Liver (tissue), 9 donors: Measurements from ENCODE around the gene POLDIP3. TPM values are rescaled to one million over a fixed set of nuclear protein-coding genes. Genes with fewer than 3 reads are reported as not detected.

Experiments used
- DNase-seq: peaks from one replicate; pipeline ENCODE4 v3.0.0-alpha.2; 2017; ENCODE audit warnings: low spot score
- H3K27ac ChIP-seq, 2 donors: one replicate each; pipeline ENCODE4 v1.7.0; 2013; ENCODE audit warnings: inconsistent platforms in 2 of 2, low read length in 2 of 2, control low read depth in 1 of 2, low read depth in 1 of 2, mild to moderate bottlenecking in 1 of 2
- H3K27me3 ChIP-seq, 4 donors: one replicate each; pipeline versions ENCODE4 v1.6.1 to v1.7.0; 2013; ENCODE audit warnings: low read length in 3 of 4, inconsistent platforms in 1 of 4, mild to moderate bottlenecking in 1 of 4, moderate library complexity in 1 of 4; ENCODE audit not compliant: control insufficient read depth in 4 of 4, insufficient read depth in 4 of 4
- H3K36me3 ChIP-seq, 4 donors: one replicate each; pipeline versions ENCODE4 v1.6.1 to v1.7.0; 2013; ENCODE audit warnings: low read length in 3 of 4, mild to moderate bottlenecking in 3 of 4, low read depth in 1 of 4, moderate library complexity in 1 of 4; ENCODE audit not compliant: control insufficient read depth in 4 of 4, insufficient read depth in 3 of 4
- H3K4me1 ChIP-seq, 4 donors: one replicate each; pipeline versions ENCODE4 v1.6.1 to v1.7.0; 2013; ENCODE audit warnings: low read length in 3 of 4, mild to moderate bottlenecking in 3 of 4, moderate library complexity in 1 of 4; ENCODE audit not compliant: control insufficient read depth in 4 of 4, insufficient read depth in 4 of 4
- H3K4me3 ChIP-seq, 3 donors: one replicate each; pipeline versions ENCODE4 v1.6.1 to v1.7.0; 2013; ENCODE audit warnings: low read length in 3 of 3, control low read depth in 1 of 3, low read depth in 1 of 3, mild to moderate bottlenecking in 1 of 3
- H3K9ac ChIP-seq, 2 donors: one replicate each; pipeline ENCODE4 v1.7.0; 2013; ENCODE audit warnings: low read length in 2 of 2, mild to moderate bottlenecking in 2 of 2, moderate library complexity in 2 of 2, control low read depth in 1 of 2, low read depth in 1 of 2
- H3K9me3 ChIP-seq, 4 donors: one replicate each; pipeline versions ENCODE4 v1.6.1 to v1.7.0; 2013; ENCODE audit warnings: low read length in 3 of 4; ENCODE audit not compliant: control insufficient read depth in 4 of 4
- EGR1 ChIP-seq, 2 donors: IDR thresholded peaks; 2 replicates each; pipeline ENCODE4 v1.6.1; 2016 to 2018; ENCODE audit warnings: antibody characterized with exemption in 2 of 2, low read depth in 2 of 2
- FOXA1 ChIP-seq: IDR thresholded peaks from 2 replicates; pipeline ENCODE4 v1.6.1; 2016; ENCODE audit warnings: antibody characterized with exemption
- FOXA2 ChIP-seq: IDR thresholded peaks from 2 replicates; pipeline ENCODE4 v1.6.1; 2016; ENCODE audit warnings: antibody characterized with exemption
- HNF4A ChIP-seq, 2 donors: conservative IDR thresholded peaks; 2 replicates each; pipeline ENCODE4 v1.6.1; 2016; ENCODE audit warnings: antibody characterized with exemption in 2 of 2, mild to moderate bottlenecking in 2 of 2
- HNF4G ChIP-seq: IDR thresholded peaks from 2 replicates; pipeline ENCODE4 v1.6.1; 2016; ENCODE audit warnings: antibody characterized with exemption
- JUND ChIP-seq, 2 donors: IDR thresholded peaks; 2 replicates each; pipeline ENCODE4 v1.6.1; 2016; ENCODE audit warnings: antibody characterized with exemption in 2 of 2
- NR2F2 ChIP-seq: IDR thresholded peaks from 2 replicates; pipeline ENCODE4 v1.6.1; 2016; ENCODE audit warnings: antibody characterized with exemption
- RAD21 ChIP-seq, 2 donors: IDR thresholded peaks; 2 replicates each; pipeline ENCODE4 v1.6.1; 2016; ENCODE audit warnings: antibody characterized with exemption in 2 of 2, mild to moderate bottlenecking in 2 of 2
- SP1 ChIP-seq: IDR thresholded peaks from 2 replicates; pipeline ENCODE4 v1.6.1; 2018; ENCODE audit warnings: antibody characterized with exemption, mild to moderate bottlenecking
- TAF1 ChIP-seq: conservative IDR thresholded peaks from 2 replicates; pipeline ENCODE4 v1.6.1; 2016; ENCODE audit warnings: antibody characterized with exemption, mild to moderate bottlenecking
- YY1 ChIP-seq: IDR thresholded peaks from 2 replicates; pipeline ENCODE4 v1.6.1; 2016; ENCODE audit warnings: antibody characterized with exemption, mild to moderate bottlenecking
- WGBS: extraction: QIAGEN DNeasy Blood & Tissue Kit; methylation state at CpG from one replicate; pipeline ENCODE4 v1.1.7; 2013; 5-methylcytosine and 5-hydroxymethylcytosine counted together
- polyA plus RNA-seq, 2 donors: library from polyadenylated mRNA; stranded (reverse) in 1 of 2; unstranded in 1 of 2; fragments of 200-250 nt in 1 of 2; fragments of >200 nt in 1 of 2; fragmentation: Nextera tagmentation in 1 of 2; extraction: Ambion mirVana in 1 of 2; gene quantifications; one replicate each; pipeline versions ENCODE4 v1.2.1 to v1.2.3, GENCODE V29; 2013 to 2015
- total RNA-seq, 2 donors: library from RNA; depleted of rRNA; stranded (reverse); fragments of >200 nt; gene quantifications; one replicate each; pipeline ENCODE4 v1.2.3, GENCODE V29; 2014
- TF ChIP-seq, protein P1 (sequence below): IDR thresholded peaks from 2 replicates; pipeline ENCODE4 v1.6.1; 2016; ENCODE audit warnings: antibody characterized with exemption
- TF ChIP-seq, protein P2 (sequence below): fragments of 150-350 bp; IDR thresholded peaks from 2 replicates; pipeline ENCODE4 v1.5.1; 2017; ENCODE audit warnings: improper control_type of control experiment, low read depth, low read length; ENCODE audit not compliant: missing input control
- TF ChIP-seq, protein P3 (sequence below): IDR thresholded peaks from 2 replicates; pipeline ENCODE4 v1.6.1; 2016; ENCODE audit warnings: antibody characterized with exemption
- TF ChIP-seq, protein P4 (sequence below): IDR thresholded peaks from 2 replicates; pipeline ENCODE4 v1.6.1; 2016; ENCODE audit warnings: antibody characterized with exemption, mild to moderate bottlenecking
- donor health status: healthy.
- donor health status: healthy.
- donor health status: healthy.
- donor health status: healthy.
- donor health status: healthy.

The POLDIP3 gene
- total and polyA plus RNA-seq, 4 donors = 14.6 to 22.5 (median 18.0) TPM

DNA sequence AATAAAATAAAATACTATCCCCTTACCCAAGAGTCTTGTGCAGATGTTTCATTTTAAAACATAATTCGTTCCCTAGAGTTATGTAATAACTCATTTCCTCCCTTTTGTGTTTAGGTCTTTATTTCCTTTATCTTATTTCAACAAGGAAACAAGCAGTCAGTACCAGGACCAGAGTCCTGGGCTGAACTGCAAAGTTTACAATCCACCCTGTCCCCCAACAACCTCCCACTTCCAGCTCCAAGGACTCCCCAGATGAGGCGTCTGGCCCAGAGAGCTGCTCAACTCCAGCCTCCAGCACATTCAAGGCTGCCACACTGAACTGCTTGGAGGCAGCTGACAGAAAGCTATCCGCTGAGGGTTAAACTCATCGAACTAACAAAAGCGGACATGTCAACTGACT lies 4.5 kb downstream of the POLDIP3 start:
- H3K27me3 ChIP-seq = no peaks in the 10 kb centered on the region

DNA sequence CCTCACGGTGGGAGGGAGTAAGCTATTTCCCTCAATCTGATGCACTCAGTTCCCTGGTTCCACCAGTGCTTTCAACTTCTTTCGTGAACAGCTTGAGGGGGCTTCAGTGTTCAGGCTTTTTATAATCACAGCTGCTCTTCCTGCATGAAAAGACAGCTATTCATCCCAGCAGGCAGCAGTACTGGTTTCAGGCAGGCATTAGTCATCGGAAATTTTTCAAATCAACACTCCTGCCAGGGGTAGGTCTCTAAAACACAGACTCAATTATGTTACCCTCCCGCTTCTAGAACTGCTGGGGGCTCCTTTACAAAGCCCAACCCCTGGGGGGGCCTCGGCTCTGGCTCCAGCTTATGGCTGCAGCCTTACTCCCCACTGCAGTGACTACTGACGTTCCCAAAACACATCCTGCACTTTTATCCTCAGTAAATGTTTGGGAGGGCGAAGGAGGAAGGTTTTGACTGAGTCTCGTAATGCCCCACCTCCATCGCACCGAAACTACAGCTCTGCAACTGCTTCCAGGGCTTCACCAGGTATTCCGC lies 5.8 kb downstream of the POLDIP3 start:
- Histone ChIP-seq H3K4me1 (peaks cover 0 to 33% (median 26%) of the 10 kb centered on the region in 4 donors), H3K4me3 (no peak overlapping the region), H3K27me3 (no peaks in the 10 kb centered on the region), H3K27ac (no peak overlapping the region), H3K9me3 (no peaks in the 10 kb centered on the region), H3K9ac (no peak overlapping the region), H3K36me3 (peaks cover 0 to 6% (median 2%) of the 10 kb centered on the region in 4 donors)
- DNase-seq = no peak
- WGBS = 86% methylated on average over 11 of the region's 11 CpGs
- no peak for TF ChIP-seq HNF4G
- TF ChIP-seq FOXA1 = no peak
- TF ChIP-seq, protein P1, sequence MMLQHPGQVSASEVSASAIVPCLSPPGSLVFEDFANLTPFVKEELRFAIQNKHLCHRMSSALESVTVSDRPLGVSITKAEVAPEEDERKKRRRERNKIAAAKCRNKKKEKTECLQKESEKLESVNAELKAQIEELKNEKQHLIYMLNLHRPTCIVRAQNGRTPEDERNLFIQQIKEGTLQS = no peak
- no peak for TF ChIP-seq RAD21 (IDR thresholded peaks at IDR 0.05)
- no peak for TF ChIP-seq JUND (IDR thresholded peaks at IDR 0.05)
- TF ChIP-seq, protein P2, sequence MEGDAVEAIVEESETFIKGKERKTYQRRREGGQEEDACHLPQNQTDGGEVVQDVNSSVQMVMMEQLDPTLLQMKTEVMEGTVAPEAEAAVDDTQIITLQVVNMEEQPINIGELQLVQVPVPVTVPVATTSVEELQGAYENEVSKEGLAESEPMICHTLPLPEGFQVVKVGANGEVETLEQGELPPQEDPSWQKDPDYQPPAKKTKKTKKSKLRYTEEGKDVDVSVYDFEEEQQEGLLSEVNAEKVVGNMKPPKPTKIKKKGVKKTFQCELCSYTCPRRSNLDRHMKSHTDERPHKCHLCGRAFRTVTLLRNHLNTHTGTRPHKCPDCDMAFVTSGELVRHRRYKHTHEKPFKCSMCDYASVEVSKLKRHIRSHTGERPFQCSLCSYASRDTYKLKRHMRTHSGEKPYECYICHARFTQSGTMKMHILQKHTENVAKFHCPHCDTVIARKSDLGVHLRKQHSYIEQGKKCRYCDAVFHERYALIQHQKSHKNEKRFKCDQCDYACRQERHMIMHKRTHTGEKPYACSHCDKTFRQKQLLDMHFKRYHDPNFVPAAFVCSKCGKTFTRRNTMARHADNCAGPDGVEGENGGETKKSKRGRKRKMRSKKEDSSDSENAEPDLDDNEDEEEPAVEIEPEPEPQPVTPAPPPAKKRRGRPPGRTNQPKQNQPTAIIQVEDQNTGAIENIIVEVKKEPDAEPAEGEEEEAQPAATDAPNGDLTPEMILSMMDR = no peak
- TF ChIP-seq, protein P3, sequence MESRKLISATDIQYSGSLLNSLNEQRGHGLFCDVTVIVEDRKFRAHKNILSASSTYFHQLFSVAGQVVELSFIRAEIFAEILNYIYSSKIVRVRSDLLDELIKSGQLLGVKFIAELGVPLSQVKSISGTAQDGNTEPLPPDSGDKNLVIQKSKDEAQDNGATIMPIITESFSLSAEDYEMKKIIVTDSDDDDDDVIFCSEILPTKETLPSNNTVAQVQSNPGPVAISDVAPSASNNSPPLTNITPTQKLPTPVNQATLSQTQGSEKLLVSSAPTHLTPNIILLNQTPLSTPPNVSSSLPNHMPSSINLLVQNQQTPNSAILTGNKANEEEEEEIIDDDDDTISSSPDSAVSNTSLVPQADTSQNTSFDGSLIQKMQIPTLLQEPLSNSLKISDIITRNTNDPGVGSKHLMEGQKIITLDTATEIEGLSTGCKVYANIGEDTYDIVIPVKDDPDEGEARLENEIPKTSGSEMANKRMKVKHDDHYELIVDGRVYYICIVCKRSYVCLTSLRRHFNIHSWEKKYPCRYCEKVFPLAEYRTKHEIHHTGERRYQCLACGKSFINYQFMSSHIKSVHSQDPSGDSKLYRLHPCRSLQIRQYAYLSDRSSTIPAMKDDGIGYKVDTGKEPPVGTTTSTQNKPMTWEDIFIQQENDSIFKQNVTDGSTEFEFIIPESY = no peak
- TF ChIP-seq SP1 = no peak
- TF ChIP-seq HNF4A (conservative IDR thresholded peaks at IDR 0.05) = no peak
- TF ChIP-seq NR2F2 = no peak
- TF ChIP-seq TAF1 = no peak

More for the DNA sequence above, 4.5 kb downstream of the POLDIP3 start:
- Histone ChIP-seq H3K4me3 (no peak overlapping the region), H3K36me3 (peaks cover 0 to 6% (median 2%) of the 10 kb centered on the region in 4 donors), H3K27ac (peak overlapping the region in 1 of 2 donors; percentile 24), H3K9ac (no peak overlapping the region), H3K9me3 (no peaks in the 10 kb centered on the region), H3K4me1 (peaks cover 0 to 33% (median 26%) of the 10 kb centered on the region in 4 donors)
- WGBS = 75% methylated on average over 5 of the region's 5 CpGs
- DNase-seq = no peak
- TF ChIP-seq, protein P3 = no peak
- TF ChIP-seq, protein P4, sequence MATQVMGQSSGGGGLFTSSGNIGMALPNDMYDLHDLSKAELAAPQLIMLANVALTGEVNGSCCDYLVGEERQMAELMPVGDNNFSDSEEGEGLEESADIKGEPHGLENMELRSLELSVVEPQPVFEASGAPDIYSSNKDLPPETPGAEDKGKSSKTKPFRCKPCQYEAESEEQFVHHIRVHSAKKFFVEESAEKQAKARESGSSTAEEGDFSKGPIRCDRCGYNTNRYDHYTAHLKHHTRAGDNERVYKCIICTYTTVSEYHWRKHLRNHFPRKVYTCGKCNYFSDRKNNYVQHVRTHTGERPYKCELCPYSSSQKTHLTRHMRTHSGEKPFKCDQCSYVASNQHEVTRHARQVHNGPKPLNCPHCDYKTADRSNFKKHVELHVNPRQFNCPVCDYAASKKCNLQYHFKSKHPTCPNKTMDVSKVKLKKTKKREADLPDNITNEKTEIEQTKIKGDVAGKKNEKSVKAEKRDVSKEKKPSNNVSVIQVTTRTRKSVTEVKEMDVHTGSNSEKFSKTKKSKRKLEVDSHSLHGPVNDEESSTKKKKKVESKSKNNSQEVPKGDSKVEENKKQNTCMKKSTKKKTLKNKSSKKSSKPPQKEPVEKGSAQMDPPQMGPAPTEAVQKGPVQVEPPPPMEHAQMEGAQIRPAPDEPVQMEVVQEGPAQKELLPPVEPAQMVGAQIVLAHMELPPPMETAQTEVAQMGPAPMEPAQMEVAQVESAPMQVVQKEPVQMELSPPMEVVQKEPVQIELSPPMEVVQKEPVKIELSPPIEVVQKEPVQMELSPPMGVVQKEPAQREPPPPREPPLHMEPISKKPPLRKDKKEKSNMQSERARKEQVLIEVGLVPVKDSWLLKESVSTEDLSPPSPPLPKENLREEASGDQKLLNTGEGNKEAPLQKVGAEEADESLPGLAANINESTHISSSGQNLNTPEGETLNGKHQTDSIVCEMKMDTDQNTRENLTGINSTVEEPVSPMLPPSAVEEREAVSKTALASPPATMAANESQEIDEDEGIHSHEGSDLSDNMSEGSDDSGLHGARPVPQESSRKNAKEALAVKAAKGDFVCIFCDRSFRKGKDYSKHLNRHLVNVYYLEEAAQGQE = no peak
- TF ChIP-seq, protein P2 = no peak
- no peak for TF ChIP-seq FOXA2
- no peak for TF ChIP-seq SP1
- TF ChIP-seq TAF1 = no peak
- TF ChIP-seq NR2F2 = no peak
- TF ChIP-seq RAD21 (IDR thresholded peaks at IDR 0.05) = no peak
- TF ChIP-seq HNF4G = no peak
- TF ChIP-seq YY1 = no peak
- no peak for TF ChIP-seq EGR1 (IDR thresholded peaks at IDR 0.05; ENCODE audit: low read depth in 2 of 2)
- no peak for TF ChIP-seq FOXA1
